Mammary microvascular endothelial cell (primary cell): ENCODE results near the gene WTAP. TPM values are rescaled to one million over a fixed set of nuclear protein-coding genes. Genes with fewer than 3 reads are reported as not detected.

Source experiments
- total RNA-seq: library from RNA; depleted of rRNA; stranded (reverse); fragments of >200 nt; gene quantifications from 2 replicates; pipeline ENCODE4 v1.2.3, GENCODE V29; 2015

The WTAP gene
- total RNA-seq: 71.5 and 75.4 TPM in 2 replicates

GRCh38 chr6:159726918-159727716 is at the start of gene WTAP:
Gene WTAP, plus strand, starts transcription at chr6:159727506. Its CDS starts 8,760 bp downstream, at chr6:159736266.

GRCh38 chr6:159693128-159693893 is 34.0 kb upstream of the WTAP start, which contains the start of gene SOD2:
Gene SOD2, minus strand, starts transcription at chr6:159693241. Its CDS starts 74 bp downstream, at chr6:159693167.

GRCh38 chr6:159761873-159762680 is 34.8 kb downstream of the WTAP start, which contains the start of gene ACAT2:
Gene ACAT2, plus strand, starts transcription at chr6:159762045. Its CDS starts 43 bp downstream, at chr6:159762088.

GRCh38 chr6:159789377-159790148 is 62.3 kb downstream of the WTAP start, which contains the start of gene TCP1:
Gene TCP1, minus strand, starts transcription at chr6:159789602. Its CDS starts 134 bp downstream, at chr6:159789468.

GRCh38 chr6:159790149-159790955 is 63.0 kb downstream of the WTAP start, which contains the start of gene MRPL18:
Gene MRPL18, plus strand, starts transcription at chr6:159790467. Its CDS starts 121 bp downstream, at chr6:159790588.

GRCh38 chr6:159800141-159800865 is 73.0 kb downstream of the WTAP start, which contains the start of gene PNLDC1:
Gene PNLDC1, plus strand, starts transcription at chr6:159800276. Its CDS starts 32 bp downstream, at chr6:159800308.

Other genes starting within 250 kb of the WTAP start
- 185 and 192 TPM in 2 replicates for gene SOD2, start 34.3 kb upstream of the WTAP start, total RNA-seq
- 43.2 and 54.2 TPM in 2 replicates for gene ACAT2, start 34.5 kb downstream of the WTAP start, total RNA-seq
- 226 and 252 TPM in 2 replicates for gene TCP1, start 62.1 kb downstream of the WTAP start, total RNA-seq
- gene MRPL18, start 63.0 kb downstream of the WTAP start, total RNA-seq: 96.7 and 140 TPM in 2 replicates
- 0.27 TPM in 1 of 2 replicates, not detected in the other for gene PNLDC1, start 72.8 kb downstream of the WTAP start, total RNA-seq
- gene MAS1, start 163.5 kb downstream of the WTAP start, total RNA-seq: not detected in 2 replicates
- 39.5 and 40.7 TPM in 2 replicates for gene IGF2R, start 241.6 kb downstream of the WTAP start, total RNA-seq